C4-2B (cell line): ENCODE results near the gene SEMA5A.

ENCODE experiments used
- CTCF ChIP-seq: fragments of 450-650 bp; conservative IDR thresholded peaks from 2 replicates; pipeline ENCODE4 v1.5.1; 2017; ENCODE audit warnings: mild to moderate bottlenecking
- ZFX ChIP-seq: fragments of 450-650 bp; IDR thresholded peaks from 2 replicates; pipeline ENCODE4 v1.6.1; 2017

GRCh38 chr5:9570876-9571275 lies 25.0 kb upstream of the SEMA5A start:
- no peak for TF ChIP-seq CTCF
- TF ChIP-seq ZFX: no peak
